NCI-H2081 (cell line): ENCODE results near the gene DRG2.

Experiments
- DNase-seq, 2 experiments: peaks; one replicate each; lab custom pipeline; 2025; lab: John Stamatoyannopoulos, UW

DRG2 gene

DNA sequence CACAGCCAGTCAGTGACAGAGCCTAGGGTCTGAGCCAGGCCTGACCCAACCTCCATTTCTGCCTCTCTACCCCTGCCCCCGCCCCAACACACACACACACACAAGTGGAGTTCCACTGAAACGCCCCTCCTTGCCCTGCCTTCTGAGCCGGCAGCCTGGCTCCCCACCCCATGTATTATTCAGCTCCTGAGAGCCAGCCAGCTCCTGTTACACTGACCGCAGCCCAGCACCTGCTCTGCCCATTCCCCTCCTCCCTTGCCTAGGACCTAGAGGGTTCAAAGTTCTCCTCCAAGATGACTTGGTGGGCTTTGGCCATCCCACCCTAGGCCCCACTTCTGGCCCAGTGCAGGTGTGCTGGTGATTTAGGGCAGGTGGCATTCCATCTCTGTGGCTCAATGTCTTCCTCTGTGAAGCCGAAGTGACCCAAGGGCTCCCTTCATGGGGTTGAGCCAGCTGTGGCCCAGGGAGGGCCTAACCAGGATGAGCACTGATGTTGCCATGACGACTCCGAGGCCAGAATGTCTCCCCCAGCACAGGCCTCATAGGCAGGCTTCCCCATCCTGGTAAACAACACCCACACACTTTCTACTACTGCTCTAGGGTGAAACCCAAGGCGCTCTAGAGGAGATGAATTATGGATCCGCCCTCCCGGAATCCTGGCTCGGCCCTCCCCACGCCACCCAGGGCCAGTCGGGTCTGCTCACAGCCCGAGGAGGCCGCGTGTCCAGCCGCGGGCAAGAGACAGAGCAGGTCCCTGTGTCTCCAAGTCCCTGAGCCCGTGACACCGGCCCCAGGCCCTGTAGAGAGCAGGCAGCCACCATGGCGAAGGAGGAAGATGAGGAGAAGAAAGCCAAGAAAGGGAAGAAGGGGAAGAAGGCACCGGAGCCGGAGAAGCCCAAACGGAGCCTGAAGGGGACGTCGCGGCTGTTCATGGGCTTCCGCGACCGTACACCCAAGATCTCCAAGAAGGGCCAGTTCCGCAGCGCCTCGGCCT is 30.5 kb downstream of the DRG2 start:
- no peak for DNase-seq

DNA sequence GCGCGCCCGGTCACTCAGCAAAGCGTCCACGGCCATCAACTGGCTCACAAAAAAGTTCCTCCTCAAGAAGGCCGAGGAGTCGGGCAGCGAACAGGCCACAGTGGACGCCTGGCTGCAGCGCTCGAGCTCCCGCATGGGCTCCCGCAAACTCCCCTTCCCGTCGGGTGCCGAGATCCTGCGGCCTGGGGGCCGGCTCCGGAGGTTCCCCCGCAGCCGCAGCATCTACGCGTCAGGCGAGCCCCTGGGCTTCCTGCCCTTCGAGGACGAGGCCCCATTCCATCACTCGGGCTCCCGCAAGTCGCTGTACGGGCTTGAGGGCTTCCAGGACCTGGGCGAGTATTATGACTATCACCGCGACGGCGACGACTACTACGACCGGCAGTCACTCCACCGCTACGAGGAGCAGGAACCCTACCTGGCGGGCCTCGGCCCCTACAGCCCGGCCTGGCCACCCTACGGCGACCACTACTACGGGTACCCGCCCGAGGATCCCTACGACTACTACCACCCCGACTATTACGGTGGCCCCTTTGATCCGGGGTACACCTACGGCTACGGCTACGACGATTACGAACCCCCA is 31.5 kb downstream of the DRG2 start:
- no peak for DNase-seq

DNA sequence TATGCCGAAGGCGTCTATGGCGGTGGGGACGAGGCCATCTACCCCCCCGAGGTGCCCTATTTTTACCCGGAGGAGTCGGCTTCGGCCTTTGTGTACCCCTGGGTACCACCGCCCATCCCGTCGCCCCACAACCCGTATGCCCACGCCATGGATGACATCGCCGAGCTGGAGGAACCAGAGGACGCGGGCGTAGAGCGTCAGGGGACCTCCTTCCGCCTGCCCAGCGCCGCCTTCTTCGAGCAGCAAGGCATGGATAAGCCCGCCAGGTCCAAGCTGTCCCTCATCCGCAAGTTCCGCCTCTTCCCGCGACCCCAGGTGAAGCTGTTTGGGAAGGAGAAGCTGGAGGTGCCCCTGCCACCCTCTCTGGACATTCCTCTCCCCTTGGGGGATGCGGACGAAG is 32.2 kb downstream of the DRG2 start:
- no peak for DNase-seq

DNA sequence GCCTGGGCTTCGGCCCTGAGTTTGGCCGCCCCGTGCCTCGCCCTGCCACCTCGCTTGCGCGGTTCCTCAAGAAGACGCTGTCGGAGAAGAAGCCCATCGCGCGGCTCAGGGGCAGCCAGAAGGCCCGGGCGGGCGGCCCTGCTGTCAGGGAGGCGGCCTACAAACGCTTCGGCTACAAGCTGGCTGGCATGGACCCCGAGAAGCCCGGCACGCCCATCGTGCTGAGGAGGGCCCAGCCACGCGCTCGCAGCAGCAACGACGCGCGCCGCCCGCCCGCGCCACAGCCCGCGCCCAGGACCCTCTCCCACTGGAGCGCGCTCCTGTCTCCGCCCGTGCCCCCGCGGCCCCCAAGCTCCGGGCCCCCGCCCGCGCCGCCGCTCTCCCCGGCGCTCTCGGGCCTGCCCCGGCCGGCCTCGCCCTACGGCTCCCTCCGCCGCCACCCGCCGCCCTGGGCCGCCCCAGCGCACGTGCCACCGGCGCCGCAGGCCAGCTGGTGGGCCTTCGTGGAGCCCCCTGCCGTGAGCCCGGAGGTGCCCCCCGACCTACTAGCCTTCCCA is 32.8 kb downstream of the DRG2 start:
- no peak for DNase-seq

DNA sequence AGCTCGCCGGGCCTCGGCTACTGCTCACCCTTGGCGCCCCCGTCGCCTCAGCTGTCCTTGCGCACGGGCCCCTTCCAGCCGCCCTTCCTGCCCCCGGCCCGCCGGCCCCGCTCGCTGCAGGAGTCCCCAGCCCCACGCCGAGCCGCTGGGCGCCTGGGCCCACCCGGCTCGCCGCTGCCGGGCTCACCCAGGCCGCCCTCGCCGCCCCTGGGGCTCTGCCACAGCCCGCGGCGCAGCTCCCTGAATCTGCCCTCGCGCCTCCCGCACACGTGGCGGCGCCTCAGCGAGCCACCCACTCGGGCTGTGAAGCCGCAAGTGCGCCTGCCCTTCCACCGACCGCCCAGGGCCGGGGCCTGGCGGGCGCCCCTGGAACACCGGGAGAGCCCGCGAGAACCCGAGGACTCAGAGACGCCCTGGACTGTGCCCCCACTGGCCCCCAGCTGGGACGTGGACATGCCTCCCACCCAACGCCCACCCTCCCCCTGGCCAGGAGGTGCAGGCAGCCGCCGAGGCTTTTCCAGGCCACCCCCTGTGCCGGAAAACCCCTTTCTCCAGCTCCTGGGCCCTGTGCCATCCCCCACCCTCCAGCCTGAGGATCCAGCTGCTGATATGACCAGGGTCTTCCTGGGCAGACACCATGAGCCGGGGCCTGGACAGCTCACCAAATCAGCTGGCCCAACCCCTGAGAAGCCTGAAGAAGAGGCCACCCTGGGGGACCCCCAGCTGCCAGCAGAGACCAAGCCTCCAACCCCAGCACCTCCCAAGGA is 33.6 kb downstream of the DRG2 start:
- DNase-seq, result no peak

DNA sequence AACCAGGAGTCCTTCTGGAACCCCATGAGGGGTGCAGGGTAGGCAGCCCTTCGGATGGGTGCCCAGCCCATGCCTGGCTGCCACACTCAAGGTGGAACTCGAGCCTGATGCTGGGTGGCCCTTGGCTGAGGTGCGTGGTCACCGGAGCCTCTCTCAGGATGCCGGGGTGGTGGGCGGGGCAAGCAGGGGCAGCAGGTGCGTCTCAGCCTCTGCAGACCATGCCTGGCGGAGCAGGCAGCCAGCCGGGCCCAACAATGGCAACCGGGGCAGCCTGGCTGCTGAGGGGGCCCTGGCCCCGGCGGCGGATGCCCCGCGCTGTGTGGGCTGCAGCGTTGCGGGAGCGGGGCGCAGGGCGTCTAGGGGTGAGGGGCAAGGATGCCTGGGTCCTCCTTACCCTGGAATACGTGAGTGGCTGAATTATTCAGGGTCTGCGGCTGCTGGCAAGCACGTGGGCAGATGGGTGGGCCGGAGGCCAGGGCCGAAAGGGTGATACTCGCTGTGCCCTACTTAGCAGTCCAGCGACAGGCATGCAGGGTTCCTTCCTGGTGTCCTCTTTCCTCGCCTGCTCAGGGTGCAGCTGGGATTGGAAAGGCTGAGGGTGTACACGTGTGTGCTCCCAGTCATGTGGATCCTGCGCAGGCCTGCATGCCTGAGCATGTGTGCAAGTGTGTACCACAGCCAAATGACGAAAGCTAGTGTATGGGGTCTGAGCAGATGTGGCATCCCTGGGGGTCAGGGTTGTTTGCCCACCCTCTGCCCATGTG is 35.4 kb downstream of the DRG2 start:
- no peak for DNase-seq

DNA sequence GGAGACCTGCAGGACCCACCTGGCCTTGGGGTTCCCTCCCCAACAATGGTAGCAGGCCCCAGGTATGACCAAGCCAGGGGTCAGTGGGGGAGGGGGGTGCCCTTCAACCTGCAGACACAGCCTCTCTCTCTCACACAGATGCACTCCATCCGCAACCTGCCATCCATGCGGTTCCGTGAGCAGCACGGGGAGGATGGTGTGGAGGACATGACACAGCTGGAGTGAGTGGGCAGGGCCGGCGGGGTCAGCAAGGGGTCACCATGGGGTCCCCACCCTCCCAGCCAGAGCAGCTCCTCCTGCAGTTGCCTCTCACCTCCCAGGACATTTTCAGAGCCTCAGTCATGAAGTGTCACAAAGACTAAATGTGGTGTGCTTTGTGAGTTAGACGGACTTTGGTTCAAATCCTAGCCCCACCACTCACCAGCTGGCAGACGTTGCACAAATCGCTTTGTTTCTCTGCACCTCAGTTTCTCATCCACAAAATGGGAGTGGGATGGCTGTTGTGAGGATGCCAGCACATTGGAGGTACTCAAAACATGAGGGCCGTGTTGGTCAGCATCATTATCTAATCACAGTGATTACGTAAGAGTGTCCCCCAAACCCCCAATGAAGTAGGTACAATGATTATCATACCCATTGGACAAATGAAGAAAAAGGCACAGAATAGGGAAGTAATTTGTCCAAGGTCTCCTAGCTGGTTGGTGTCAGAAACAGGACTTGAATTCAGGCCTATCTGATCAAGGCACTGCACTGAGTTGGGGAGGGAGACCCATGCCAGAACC is 36.8 kb downstream of the DRG2 start:
- DNase-seq, result no peak

DNA sequence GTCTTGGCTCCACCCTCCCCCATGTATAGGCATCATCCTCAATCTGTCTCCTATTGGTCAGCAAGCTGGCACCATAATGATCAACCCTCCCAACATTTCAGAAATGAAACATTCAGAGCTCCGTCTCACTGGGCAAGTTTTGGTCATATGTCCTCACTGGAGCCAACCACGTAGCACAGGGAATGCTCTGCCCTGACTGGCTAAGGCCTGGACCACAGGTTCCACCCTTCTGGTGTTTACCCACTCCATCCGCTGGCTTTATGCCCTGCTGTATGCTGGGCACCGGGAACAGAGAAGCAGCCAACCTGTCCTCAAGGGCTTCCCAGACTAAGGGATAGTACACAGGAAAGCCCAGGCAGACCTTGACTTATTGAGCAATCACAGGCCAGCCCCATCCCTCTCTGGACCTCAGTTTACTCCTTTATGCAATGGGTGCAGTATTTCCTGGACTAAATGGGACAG is 41.3 kb downstream of the DRG2 start:
- peak in 1 of 2 experiments; percentile 4 for DNase-seq

DNA sequence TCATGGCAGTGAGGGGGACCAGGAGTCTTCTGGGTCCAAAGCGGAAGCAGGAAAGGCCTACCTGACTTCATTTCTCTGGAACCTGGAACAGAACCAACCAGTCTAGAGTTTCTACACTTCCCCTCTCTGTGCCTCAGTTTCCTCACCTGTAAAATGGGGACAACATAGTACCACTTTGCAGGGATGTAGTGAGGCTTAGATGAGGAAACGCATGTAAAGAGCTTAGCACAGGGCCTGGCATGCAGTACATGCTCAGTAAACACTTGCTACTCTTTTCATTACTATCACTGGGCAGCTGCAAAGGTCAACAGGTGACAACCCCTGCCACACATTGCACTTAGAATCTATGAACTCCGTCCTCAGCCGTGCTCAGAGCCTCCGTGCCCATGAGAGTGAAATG is 45.0 kb downstream of the DRG2 start:
- DNase-seq, result no peak

DNA sequence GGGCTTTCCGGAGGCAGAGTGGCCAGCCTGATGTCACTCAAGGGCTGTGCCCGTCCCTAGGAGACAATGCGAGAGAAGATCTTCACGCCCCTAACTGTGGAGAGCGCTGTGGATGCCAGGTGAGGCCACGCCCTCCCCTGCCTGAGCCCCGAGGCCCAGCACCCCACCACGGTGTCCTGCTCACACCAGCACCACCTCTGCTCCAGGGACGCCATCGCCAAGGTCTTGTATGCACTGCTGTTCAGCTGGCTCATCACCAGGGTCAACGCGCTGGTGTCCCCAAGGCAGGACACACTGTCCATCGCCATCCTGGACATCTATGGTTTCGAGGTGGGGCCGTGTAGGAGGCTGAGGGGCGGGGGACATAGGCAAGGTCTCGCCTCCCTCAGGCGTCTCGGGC is 48.6 kb downstream of the DRG2 start:
- no peak for DNase-seq

DNA sequence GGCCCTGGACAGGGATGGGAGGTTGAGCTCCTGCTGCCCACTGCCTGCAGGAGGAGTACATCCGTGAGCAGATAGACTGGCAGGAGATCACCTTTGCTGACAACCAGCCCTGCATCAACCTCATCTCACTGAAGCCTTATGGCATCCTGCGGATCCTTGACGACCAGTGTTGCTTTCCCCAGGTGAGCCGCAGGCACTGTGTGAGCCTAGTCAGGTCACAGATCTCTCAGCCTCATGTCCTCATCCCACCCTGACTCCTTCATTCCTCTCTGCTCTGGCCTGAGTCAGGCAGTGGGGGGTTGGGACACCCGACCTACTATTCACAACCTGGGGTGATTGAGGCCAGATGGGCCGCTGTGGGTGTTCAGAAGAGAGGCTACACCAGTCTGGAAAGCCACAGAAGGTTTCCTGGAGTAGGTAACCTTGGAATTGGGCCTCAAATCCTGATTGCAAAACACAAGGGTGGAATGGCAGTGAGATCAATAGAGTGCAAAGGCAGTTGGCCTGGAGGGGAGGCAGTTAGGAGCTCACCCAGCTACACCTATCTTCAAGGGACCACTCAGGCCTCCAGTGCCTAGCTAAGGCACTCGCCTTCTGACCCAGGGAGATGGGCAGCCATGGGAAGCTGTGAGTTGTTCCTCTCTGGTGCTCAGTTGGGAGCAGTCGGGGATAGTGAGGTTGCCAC is 50.5 kb downstream of the DRG2 start:
- DNase-seq, result no peak

DNA sequence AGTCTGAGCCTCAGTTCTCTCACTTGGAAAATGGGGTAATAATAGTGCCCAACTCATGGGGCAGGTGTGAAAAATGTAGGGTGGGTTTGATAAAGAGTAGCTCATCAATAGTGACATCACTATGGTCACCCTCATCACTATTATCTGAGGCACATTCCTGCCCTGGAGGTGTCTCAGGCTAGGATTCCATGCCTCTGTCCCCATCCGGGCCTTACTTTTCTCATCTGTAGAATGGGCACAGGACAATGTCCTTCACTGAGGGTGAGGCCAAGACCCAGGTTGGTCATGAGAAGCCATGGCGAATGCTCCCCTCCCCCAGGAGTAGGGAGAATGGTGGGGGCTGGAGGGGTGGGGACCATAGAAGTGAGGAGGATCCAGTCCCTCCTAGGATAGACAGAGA is 51.3 kb downstream of the DRG2 start:
- DNase-seq, result no peak

DNA sequence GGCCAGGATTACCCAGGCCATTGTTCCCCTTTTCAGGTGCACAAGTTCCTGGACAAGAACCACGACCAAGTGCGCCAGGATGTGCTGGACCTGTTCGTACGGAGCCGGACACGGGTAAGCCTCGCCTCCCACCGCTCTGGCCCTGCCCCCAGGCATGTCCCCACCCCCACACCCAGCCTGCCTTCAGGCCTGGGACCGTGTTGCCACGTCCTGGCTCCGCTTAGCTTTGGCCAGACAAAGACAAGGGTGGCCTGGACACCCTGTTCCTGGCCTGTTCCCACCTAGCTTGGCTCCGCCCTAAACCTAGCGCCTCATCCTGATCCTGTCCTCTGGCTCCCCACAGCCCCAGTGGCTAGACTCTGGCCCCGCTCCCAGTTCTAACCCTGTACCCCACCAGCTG is 51.8 kb downstream of the DRG2 start:
- DNase-seq, result no peak

DNA sequence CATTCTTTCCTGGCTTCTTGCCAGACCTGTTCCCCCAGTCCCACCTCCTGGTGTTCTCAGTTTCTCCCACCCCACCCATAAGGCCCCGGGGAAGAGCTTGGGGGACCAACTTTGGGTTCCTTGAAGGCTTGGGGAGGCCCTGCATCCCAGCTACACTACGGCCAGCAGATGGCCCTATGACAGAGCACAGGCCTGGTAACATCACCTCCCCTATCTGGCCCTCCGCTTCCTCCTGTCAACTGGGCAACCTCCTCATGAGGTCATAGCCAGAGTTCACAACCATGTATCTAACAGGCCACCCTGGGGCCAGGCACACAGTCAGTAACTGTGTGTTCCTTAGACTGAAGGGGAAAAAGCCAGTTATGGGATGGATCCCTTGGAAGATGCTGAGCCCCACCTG is 52.2 kb downstream of the DRG2 start:
- no peak for DNase-seq

DNA sequence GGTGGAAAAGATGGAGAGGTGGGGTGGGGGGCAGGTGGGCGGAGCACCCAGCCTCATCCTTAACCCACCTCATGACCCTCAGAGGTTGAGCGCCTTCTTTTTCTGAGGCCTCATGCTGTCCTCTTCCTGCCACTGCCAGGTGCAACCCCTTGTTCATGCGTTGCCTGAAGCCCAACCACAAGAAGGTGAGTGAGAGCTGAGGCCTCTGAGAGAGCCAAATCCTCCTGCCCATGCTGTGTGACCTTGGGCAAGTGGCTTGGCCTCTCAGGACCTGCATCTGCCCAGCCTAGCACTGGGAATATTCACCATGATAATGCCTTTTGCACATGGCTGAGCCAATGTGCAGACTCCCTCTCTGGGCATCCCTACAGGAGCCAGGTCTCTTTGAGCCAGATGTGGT is 52.9 kb downstream of the DRG2 start:
- no peak for DNase-seq

DNA sequence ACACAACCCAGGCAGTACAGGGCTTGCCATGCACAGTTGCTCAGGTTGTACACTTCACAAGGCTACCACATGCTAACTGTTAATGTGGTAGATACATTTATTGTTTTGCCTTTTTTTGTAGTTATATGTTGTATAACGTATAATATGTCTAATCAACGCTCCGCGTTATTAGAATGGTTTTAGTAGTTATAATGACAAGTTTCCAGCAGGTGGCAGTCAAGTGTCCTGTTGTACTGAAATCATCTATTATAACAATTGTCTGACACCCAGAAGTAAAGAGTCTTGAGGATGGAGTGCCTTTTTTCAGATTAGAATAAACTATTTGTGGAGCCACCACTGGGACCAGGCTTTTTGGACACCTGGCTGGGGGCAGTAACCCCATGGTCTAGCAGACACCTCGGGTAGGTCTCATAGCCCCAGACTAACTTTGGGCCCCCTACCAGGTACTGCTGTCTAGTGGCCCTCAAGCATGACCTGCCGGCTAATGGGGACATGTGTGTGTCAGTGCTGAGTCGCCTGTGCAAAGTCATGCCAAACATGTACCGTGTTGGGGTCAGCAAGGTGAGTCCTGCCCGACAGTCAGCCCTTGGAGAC is 53.6 kb downstream of the DRG2 start:
- peak; percentile 13 to 29 for DNase-seq

DNA sequence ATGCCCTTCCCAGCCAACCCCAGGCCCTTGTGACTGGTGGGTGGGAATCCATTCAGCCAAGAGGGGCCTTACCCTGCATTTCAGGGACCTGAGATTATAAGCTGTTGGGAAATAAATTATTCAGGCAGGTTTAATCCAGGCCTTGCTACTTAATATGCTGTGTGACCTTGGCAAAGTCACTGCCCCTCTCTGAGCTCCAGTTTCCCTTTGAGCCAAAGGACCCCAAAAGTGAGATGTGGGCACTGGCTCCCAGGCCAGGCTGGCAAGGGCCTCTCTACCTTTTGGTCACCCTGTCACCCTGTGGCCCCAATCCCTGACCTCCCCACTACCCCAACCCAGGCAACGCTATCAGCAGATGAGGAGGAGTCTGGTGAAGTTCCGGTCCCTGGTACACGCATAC is 54.7 kb downstream of the DRG2 start:
- no peak for DNase-seq

DNA sequence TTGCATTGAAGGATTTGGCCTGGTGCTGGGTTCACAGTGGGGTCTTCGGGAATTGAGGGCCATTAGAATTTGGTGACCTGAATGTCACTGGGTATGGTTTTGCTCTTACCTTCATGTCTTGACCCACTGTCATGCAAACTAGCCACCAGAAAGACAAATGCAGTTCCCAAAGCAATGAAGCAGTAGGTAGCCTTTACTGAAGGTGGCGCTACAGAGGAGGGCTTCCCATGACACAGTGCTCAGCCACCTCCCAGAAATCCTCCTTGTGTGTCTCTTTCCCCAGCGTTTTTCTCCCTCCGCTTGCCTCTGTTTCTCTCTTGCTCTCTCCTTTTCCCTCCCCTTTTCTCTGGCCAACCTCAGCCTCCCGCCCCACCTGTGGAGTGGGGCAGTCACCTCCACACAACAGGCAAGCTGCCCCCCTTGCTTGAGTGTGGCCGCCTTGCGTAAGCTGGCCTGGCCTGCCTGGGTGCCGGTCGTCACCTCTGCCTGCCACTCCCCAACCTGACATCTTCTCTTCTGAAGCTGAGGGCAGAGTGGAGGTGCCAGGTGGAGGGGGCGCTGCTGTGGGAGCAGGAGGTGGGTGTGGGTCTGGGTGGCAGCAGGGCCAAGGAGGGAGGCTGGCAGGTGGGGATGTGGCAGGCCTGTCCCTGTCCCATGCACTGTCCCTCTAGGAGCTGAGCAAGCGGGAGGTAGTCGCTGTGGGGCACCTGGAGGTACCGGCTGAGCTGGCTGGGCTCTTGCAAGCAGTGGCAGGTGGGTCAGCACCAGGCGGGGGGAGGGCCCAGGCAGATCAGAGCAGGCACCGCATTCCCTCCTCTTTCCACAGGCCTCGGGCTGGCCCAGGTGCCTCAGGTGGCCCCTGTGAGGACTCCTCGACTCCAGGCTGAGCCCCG is 55.5 kb downstream of the DRG2 start:
- no peak for DNase-seq

DNA sequence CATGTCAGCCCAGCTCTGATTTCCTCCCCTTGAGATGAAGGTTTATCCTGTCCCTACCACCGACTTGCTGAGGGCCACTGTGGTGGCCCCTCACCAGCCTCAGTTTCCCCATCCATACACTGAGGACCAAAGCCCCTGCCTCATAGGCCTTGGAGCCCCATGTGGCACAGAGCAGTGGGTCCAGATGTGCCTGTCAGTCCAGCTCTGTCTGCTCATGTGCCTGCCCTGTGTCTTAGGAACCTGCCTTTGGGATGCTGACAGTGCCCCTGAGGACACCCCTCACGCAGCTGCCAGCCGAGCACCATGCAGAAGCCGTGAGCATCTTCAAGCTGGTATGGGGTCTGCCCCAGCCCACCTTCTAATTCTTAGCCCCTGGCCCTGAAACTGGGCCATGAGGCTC is 56.5 kb downstream of the DRG2 start:
- no peak for DNase-seq
